NCI-H2171 treated with DMSO at 0.1 percent for 48 hours (cell line): ENCODE results near the gene COMT.
"Not testable (repeated sequence)": the region's sequence is repeated elsewhere in the genome, so short reads cannot be mapped to it uniquely, and the experiment has no call there.

Experiments used
- DNase-seq: peaks from one replicate; lab custom pipeline; 2025; lab: John Stamatoyannopoulos, UW

Gene COMT

DNA sequence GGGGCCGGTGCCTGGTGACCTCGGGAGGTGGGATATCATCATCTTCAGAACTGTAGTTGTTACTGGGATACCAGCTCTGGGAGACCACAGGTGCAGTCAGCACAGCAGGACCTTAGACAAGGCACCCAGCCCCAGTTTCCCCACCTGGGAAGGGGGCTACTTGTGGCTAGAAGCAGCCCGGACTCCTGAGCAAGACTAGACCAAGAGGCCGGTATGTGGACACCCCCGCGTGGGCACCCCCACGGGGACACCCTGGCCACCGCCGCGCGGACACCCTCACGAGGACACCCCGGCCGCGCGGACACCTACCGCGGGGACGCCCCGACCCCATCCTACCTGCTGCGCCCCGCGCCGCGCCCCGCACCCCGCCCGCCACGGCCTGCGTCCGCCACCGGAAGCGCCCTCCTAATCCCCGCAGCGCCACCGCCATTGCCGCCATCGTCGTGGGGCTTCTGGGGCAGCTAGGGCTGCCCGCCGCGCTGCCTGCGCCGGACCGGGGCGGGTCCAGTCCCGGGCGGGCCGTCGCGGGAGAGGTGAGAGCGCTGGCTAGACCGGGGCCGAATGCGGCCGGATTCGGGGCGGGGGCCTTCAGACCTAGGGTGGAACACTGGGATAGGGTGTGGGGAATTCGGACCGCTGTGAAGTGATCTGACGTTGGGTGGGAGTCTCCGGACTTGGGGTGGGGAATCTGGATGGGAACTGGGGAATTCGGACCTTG lies at the start of gene COMT, which contains the start of gene TXNRD2:
COMT (plus strand) TSS at position 408 of the 718 bp plus-strand sequence. CDS start 20,755 bp downstream, outside the sequence.
TXNRD2 (minus strand) TSS at position 454 of the 718 bp plus-strand sequence; CDS start at position 439, 15 bp downstream.
- DNase-seq = peak; percentile 48

DNA sequence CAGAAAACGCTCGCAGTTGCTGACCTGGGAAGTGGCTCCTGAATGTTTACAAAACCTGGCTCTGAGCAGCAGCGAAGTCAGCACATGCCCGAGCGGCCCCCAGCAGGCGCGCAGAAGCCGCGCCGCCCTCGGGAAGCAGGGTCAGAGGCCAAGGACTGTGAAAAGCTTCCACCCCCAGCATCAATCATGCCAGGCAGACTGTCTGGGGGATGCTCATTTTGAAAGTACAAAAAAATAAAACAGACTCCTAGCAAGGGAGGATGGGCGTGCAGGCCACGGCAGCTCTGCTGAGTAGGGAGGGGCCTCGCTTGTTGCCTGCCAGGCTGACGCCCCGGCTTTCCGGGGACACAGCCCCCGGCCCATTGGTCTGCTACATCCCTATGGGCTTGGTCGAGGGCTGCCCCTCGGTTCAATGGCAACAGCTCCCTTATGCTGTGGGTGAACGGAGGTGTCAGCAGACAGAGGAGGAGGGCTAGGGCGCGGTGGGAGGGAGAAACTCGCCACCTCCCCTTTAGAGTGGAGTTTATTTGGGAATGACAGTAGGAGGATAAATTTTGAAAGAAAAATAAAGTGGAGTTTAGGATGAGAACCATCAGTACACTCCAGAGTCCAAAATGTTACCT lies 49.2 kb upstream of the COMT start:
- DNase-seq = peak; percentile 70

DNA sequence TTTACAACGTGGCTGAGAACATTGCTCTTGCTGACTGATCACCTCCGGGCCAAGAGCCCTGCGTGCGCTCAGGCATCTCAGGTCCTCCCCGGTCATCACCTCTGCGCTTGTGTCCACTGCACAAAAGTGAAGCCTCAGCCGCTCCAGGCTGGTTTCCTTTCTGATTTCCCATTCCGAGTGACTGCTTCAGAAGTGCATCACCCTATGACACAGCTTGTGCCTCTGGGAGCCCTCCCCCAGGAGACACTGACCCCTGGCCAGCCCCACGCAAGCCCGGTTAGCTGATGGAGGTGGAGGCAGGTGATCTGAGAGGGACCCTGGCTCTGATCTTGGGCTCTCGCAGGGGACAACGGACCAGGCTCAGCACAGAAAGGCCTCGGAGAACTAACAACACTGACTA lies 48.6 kb upstream of the COMT start:
- DNase-seq = no peak

DNA sequence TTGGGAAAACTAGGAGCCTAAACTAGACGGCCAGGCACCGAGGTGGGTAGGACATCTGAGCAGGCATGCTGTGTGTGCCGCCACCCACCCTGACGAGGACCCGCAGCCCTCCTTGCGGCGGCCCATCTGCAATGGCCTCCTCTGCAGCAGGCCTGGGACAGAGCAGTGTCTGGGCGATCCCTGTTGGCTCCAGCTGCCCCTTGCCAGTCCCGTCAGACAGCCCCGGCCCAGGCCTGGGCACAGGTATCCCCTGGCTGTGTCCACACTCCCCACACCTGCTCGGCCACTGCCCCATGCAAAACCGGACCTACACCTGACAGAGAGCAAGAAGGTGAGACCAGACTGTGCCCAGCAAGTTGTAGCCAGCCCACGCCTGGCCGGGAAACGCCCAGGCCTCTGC lies 48.2 kb upstream of the COMT start:
- DNase-seq = no peak

DNA sequence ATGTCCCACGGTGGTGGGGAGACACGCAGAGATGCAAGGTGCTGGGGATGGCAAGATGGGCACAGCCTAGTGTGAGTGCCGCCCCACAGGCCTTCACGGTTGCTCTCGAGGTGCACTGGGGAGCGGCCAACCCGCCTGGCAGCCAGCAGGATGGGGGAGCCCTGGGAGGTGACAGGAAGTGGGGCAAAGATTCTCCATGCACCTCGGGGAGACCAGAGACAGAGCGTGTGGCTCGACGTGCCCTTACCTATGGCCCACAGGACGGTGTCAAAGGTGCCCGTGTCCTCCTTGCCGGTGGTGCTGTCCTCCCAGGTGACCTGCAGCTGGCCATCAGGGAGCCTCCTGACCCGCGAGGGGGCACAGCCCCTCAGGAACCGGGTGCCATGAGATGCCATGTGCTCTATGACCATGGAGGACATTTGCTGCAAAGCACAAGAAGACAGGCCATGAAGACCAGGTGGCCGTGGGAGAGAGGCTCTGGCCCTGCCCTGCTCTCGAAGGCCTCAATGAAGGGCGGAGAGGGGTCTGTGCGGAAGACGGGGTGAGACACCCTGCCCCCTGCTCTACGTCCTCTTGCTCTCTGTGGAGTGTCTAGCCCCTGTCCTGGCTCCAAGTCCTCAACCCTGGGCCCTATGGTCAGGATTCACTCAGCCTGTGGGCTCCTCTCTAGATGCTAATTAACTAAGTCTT lies 46.3 kb upstream of the COMT start:
- no peak for DNase-seq

DNA sequence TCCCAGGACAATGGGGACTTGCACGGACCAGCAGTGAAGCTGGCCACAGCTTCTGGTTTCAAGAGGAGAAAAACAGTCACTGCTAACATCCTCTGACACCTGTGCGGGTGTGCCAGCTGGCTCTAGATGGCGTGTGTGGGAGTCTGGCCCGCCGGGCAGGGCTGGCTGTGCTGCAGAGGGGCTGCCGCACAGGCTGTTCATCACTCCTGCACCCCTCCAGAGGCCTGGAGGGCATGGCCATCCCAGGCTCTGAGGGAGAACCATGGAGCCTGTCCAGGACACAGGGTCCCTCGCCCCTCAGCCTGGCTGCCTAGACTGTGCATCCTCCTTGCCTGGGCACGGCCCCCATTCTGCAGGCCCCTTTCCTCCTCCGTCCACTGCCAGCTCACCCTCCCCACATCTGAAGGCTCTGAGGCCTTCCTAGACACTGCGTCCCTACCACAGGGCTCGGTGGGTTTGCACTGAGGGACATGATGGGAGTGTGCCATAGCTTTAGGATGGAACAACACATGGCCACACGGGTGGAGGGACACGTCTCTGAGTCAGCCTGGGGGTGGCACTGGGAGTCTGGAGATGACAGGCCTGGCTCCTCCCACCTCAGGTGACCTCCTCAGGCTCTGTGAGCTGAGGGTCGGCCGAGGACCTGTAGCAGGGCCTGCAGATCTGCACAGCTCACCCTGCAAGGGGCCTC lies 44.8 kb upstream of the COMT start:
- DNase-seq = peak; percentile 62

GRCh38 chr22:19897726-19898125 lies 43.8 kb upstream of the COMT start:
- no peak for DNase-seq

DNA sequence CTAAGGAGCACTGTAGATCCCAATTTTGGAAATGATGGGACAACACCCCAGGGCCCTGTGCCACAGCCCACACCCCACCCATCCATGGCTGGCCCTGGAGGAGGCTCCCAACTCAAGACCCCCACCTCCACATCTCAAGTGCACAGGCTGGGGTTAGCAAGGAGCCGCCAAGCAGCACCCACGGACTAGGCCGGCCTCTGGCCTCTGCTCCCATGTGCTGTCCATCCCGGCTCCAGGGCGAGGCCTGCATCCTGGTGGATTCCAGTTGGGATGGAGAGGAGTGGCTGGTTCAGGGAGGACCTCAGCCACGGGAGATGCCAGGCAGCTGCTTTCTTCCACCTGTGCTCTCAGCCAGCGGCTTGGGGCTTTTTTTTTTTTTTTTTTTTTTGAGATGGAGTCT lies 43.4 kb upstream of the COMT start:
- peak; percentile 46 for DNase-seq

- no peak for DNase-seq
Observed at GRCh38 chr22:19898831-19899567, 42.6 kb upstream of the COMT start.

DNA sequence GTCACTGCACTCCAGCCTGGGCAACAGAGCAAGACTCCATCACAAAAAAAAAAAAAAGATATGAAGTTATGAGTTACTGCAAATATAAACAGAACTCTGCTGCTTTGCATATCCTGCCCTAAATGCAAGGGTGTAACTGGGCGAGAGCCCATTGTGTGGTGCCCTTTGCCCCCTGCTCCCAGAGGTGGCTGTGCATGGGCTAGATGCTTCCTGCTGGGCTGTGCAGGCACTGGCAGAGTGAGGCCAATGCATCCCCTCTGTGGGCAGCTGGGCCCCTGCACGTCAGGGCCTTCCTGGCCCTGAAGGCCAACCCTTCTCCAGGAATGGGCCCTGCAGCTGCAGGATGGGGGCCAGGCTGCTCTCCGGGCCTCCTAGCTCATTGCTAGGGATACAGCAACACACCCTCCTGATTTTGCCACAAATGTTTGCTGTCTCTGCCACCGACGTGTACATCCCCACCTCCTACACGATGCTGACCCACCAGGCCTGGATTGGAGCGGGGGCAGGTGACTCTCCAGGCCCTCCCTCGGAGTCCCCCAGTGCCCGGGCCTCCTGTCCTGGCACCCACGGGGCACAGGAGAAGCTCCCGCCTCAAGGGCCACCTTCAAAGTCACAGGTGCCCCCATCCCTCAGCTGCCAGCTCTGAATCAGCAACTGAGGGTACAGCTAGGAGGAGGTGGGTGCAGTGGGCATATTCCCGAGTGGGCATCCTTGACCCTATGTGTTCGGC lies 40.7 kb upstream of the COMT start:
- DNase-seq = no peak

DNA sequence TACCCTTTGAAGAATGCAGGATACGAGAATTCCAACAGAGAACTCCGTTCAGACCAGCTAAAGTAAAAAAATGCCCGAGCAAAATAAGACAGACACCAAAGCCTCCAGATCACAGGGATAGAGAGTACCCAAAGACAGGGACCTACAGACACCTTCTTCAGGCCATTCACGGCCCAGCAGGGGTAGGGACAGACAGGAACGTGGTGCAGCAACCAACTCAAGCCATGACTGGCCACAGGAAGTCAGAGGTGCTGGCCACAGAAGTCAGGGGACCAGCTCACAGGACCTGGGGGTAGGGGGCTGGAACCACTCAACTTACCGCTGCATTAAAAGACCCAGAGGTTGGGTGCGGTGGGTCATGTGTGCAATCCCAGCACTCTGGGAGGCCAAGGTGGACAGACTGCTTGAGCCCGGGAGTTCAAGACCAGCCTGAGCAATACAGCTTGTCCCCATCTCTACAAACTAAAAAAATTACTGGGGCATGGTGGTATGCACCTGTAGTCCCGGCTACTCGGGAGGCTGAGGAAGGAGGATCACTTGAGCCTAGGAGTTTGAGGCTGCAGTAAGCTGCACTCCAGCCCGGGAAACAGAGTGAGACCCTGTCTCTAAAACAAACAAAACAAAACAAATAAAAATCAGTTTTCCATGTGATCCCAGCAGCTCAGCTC lies 39.9 kb upstream of the COMT start:
- DNase-seq = no peak

DNA sequence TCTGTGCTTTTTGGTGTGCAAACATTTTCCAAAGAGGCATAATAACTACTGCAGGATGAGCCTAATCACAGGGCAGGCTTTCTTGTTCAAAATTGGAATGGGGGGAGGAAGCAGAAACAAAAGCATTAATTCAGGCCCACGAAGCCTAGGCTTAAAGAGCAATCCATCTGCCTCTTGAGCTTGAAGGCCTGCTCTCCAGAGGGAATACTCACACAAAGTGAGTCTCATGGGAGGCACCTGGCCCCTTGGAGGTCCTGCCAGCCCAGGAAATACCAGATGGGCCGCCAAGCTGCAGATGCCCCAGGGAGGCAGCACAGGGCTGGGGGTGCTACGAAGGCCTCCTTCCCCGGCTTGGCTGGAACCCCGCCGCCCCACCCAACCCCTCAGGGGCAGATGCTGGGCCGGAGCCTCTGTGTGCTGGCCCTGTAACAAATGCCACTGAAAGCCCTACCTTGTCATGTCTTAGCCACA lies 39.3 kb upstream of the COMT start:
- peak; percentile 96 for DNase-seq

DNA sequence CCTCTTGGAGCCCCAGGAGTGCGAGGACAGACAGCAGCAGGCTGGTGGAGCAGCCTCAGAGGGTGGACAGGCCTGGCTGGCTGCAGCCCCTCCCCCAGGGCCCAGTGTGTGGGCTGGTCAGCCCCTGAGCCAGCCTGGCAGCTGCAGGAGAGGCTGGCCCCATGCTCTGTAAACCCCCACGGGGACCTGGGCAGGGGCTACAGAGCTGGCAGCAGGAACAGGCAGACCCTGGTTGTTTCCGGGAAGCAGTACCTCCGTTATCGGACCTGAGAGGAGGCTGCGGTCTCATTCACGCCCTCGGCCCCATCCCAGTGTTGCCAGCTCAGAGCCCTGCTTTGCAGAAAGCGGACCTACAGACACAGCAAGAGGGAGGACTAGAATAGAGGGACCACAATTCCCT lies 38.5 kb upstream of the COMT start:
- DNase-seq = no peak

DNA sequence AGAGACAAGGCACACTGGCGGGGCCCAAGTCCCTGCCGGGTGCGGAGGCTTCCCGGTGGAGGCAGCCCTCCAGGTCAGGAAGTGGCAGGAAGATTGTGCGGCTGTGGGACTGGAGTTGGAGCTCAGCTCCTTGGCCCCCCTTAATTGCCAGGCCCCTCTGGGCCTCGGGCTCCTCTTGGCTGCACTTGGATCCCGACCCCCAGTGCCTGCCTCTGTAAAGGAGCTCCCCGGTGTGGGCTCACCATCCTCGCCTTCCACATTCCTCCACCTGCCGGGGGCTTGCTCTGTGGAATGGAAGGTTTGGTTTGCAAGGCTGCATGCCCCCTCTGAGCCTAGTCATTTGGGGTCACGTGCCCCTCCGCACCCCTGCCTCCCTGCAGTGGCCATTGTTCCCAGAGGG lies 38.1 kb upstream of the COMT start:
- DNase-seq = no peak

GRCh38 chr22:19904174-19904856 lies 37.3 kb upstream of the COMT start:
- peak; percentile 23 for DNase-seq

DNA sequence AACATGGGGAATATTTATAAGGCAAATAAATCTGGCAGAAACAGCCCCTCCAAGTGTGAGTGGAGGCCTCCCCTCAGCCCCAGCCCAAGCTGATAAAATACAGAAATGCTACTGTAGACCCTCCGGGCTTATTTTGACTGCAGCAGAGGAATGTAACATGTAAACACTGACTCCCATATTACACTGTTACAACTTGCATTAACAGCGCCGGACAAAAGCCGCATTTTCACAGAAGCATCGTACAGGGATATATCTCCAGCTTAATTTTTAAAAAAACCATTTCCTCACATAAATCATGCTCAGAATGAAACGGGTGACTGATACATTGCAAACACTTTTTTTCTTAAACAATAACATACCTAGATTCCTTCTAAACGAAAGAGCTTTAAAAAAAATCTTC lies 36.6 kb upstream of the COMT start:
- no peak for DNase-seq

DNA sequence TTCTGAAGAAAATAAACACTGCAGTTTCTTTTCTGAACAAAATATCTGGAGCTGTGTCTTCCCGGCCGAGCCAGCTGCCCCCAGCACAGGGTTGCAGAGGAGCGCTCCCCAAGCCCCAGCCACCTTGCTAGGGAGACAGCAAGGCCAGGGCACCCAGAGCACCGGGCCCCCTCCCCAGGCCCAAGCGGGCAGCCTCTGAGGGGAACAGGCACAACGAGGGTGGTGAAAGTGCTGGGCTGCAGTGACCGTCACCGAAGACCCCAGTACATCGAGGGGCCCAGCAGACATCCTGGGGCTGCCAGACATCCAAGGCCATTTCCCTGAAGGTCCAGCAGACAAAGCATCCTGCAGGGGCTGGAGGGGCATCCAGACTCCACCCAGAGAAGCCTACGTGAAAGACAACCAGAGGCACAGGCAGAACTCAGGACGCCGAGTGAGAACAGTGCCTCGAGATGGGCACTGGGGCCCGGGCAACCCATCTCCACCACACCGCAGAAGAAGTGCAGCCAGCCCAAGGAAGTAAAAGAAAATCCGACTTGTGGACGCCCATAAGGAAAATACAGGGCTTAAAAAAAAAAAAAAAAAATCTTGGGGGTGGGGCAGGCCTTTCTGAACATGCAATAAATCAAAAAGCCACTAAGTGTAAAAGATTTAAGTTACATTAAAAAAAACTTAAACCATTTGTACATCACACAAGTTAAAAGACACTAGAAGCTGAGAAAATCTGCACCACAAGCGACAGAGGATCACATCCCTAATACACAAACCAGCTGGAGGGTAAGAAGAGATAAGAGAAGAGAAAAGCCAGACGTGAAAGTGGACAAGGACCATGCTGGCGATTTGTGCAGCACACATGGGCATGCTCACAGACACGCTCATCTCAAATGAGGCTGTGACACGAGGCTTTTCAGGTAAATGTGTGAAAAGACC lies 36.0 kb upstream of the COMT start:
- no peak for DNase-seq

- not testable (repeated sequence) for DNase-seq
Observed at GRCh38 chr22:19906864-19907263, 34.7 kb upstream of the COMT start.

GRCh38 chr22:19907902-19908301 lies 33.7 kb upstream of the COMT start:
- not testable (repeated sequence) for DNase-seq
